Measurements from ENCODE around the gene BOC. TPM values are rescaled to one million over a fixed set of nuclear protein-coding genes. Genes with fewer than 3 reads are reported as not detected.

Gene BOC
- total RNA-seq, 1 experiment from 2014 or later = 0.73 TPM

DNA sequence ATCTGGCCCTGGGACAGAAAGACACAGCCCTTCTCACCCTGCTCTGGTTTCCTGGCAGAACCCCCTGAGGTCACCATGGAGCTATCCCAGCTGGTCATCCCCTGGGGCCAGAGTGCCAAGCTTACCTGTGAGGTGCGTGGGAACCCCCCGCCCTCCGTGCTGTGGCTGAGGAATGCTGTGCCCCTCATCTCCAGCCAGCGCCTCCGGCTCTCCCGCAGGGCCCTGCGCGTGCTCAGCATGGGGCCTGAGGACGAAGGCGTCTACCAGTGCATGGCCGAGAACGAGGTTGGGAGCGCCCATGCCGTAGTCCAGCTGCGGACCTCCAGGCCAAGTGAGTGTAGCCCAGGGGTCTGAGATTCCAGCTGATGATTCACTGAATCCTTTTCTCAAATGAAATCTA, 61.7 kb downstream of the BOC start:
- Mint-ChIP-seq H3K27me3 (ENCODE audit: insufficient read depth, unreplicated experiment) (peaks cover 5% of the 10 kb centered on the region), H3K36me3 (ENCODE audit: insufficient read depth, unreplicated experiment) (no peaks in the 10 kb centered on the region), H3K9me3 (ENCODE audit: unreplicated experiment) (no peaks in the 10 kb centered on the region), H3K4me1 (ENCODE audit: low read depth, unreplicated experiment) (no peaks in the 10 kb centered on the region), H3K27ac (ENCODE audit: unreplicated experiment) (no peak overlapping the region), H3K4me3 (ENCODE audit: unreplicated experiment) (no peak overlapping the region)
- ChIA-PET POLR2A (no interaction called here), CTCF (interaction anchor here (0.9 kb wide), 1 partner anchor 15 kb away, joined by 3 read pairs; no protein-coding TSS in a partner anchor)
- DNase-seq = no peak
- no peaks in the 10 kb centered on the region for H3K36me3 ChIP-seq (ENCODE audit: control insufficient read depth, insufficient read depth, low read length)
- BruUV-seq (replicated peaks) = no TSS peak
- intact Hi-C loops (cut with micrococcal nuclease; ENCODE audit: unreplicated experiment) = no loop called here
- no peaks in the 10 kb centered on the region for H3K27me3 ChIP-seq (replicated peaks; ENCODE audit: control insufficient read depth, insufficient read depth, low read length)
- TF ChIP-seq, protein P1, sequence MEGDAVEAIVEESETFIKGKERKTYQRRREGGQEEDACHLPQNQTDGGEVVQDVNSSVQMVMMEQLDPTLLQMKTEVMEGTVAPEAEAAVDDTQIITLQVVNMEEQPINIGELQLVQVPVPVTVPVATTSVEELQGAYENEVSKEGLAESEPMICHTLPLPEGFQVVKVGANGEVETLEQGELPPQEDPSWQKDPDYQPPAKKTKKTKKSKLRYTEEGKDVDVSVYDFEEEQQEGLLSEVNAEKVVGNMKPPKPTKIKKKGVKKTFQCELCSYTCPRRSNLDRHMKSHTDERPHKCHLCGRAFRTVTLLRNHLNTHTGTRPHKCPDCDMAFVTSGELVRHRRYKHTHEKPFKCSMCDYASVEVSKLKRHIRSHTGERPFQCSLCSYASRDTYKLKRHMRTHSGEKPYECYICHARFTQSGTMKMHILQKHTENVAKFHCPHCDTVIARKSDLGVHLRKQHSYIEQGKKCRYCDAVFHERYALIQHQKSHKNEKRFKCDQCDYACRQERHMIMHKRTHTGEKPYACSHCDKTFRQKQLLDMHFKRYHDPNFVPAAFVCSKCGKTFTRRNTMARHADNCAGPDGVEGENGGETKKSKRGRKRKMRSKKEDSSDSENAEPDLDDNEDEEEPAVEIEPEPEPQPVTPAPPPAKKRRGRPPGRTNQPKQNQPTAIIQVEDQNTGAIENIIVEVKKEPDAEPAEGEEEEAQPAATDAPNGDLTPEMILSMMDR (IDR thresholded peaks at IDR 0.05; ENCODE audit: insufficient read depth in 1 of 2, low read depth in 1 of 2, low read length in 1 of 2, severe bottlenecking in 1 of 2, unreplicated experiment in 1 of 2) = no peak
- H3K9me3 ChIP-seq = no peaks in the 10 kb centered on the region
- H3K4me1 ChIP-seq = no peaks in the 10 kb centered on the region
- no peak overlapping the region for H3K4me3 ChIP-seq (ENCODE audit: low read depth, low read length)

DNA sequence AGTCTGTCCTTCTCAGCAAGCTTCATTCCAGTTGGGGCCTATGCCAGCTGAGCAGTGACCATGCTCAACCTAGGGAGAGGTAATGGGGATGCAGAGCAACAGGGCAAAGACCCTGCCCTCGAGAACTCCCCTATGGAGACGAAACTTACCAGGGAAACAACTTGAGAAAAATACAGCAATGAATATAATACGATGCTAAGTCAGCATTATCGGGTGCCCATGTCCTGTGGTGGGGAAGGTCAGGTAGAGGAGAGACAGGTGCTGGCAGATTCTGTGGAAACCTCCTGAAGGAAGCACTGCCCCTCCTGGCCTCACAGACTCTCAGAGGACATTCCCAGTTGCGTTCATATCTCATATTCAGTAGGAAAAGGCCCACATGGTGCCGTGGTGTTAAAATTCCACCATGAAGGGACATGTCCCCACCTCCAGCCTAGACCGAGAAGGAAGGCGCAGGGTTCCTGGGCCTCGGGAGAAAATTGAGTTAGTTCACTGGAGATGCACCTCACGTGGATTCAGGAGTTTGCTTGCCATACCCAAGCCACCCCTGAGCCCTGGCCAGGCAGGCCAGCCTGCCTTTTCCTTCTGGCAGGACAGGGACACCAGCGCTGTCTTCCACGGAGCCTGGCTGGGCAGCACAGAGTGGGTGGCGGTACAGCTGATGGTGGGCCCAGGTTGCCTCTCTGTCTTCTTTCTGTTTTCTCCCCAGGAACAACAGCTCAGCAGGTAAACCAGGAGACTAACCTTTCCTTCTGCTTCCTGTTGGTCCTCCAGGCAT, 62.4 kb downstream of the BOC start:
- no peak overlapping the region for H3K27ac Mint-ChIP-seq (ENCODE audit: unreplicated experiment)
- H3K4me3 Mint-ChIP-seq (ENCODE audit: unreplicated experiment) = no peak overlapping the region

DNA sequence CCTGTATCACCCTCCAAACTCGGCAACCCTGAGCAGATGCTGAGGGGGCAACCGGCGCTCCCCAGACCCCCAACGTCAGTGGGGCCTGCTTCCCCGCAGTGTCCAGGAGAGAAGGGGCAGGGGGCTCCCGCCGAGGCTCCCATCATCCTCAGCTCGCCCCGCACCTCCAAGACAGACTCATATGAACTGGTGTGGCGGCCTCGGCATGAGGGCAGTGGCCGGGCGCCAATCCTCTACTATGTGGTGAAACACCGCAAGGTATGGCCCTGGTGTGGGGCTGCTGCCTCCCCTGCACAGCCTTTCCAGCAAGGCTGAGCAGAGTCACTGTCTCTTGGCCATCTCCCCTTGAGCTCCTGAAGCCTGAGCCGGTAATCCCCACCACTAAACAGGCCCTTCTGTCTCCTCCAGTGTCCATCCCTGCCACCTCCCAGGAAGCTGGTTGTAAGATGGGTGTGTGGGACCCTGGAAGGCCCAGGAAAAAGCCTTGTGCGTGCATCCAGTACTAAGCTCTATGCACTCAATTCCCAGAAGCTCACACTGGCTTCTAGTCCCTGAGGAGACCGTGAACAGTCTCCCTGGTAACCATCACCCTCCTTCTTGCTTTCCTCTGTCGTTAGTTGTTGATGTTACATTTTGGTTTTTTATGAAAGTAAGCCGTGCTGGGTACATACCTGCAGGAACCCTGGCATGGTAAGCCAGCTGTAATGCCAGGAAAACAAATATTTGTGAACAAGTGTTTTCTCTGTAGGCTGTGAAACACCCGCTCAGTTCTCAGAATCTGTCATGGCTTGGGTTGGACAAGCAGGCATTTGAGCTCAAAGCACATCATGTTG, 63.3 kb downstream of the BOC start:
- H3K36me3 Mint-ChIP-seq (ENCODE audit: insufficient read depth, unreplicated experiment) = no peaks in the 10 kb centered on the region
- Histone ChIP-seq H3K4me1 (no peaks in the 10 kb centered on the region), H3K9me3 (no peaks in the 10 kb centered on the region), H3K36me3 (ENCODE audit: control insufficient read depth, insufficient read depth, low read length) (no peaks in the 10 kb centered on the region), H3K4me3 (ENCODE audit: low read depth, low read length) (no peak overlapping the region), H3K27me3 (replicated peaks; ENCODE audit: control insufficient read depth, insufficient read depth, low read length) (no peaks in the 10 kb centered on the region)
- BruUV-seq (replicated peaks) = no TSS peak
- TF ChIP-seq, protein P1 (IDR thresholded peaks at IDR 0.05; ENCODE audit: insufficient read depth in 1 of 2, low read depth in 1 of 2, low read length in 1 of 2, severe bottlenecking in 1 of 2, unreplicated experiment in 1 of 2) = no peak
- intact Hi-C loops (cut with micrococcal nuclease; ENCODE audit: unreplicated experiment) = no loop called here
- CTCF ChIA-PET = no interaction called here
- no peaks in the 10 kb centered on the region for H3K27me3 Mint-ChIP-seq (ENCODE audit: insufficient read depth, unreplicated experiment)
- H3K4me3 Mint-ChIP-seq (ENCODE audit: unreplicated experiment) = no peak overlapping the region
- no peaks in the 10 kb centered on the region for H3K9me3 Mint-ChIP-seq (ENCODE audit: unreplicated experiment)
- H3K4me1 Mint-ChIP-seq (ENCODE audit: low read depth, unreplicated experiment) = no peaks in the 10 kb centered on the region
- DNase-seq = no peak
- no peak overlapping the region for H3K27ac Mint-ChIP-seq (ENCODE audit: unreplicated experiment)
- POLR2A ChIA-PET = no interaction called here

More for the DNA sequence above, 62.4 kb downstream of the BOC start:
- ChIA-PET POLR2A (no interaction called here), CTCF (interaction anchor here (0.9 kb wide), 1 partner anchor 14 kb away, joined by 3 read pairs; no protein-coding TSS in a partner anchor)
- Mint-ChIP-seq H3K9me3 (ENCODE audit: unreplicated experiment) (no peaks in the 10 kb centered on the region), H3K4me1 (ENCODE audit: low read depth, unreplicated experiment) (no peaks in the 10 kb centered on the region), H3K27me3 (ENCODE audit: insufficient read depth, unreplicated experiment) (no peaks in the 10 kb centered on the region), H3K36me3 (ENCODE audit: insufficient read depth, unreplicated experiment) (no peaks in the 10 kb centered on the region)
- Histone ChIP-seq H3K27me3 (replicated peaks; ENCODE audit: control insufficient read depth, insufficient read depth, low read length) (no peaks in the 10 kb centered on the region), H3K36me3 (ENCODE audit: control insufficient read depth, insufficient read depth, low read length) (no peaks in the 10 kb centered on the region), H3K9me3 (no peaks in the 10 kb centered on the region), H3K4me3 (ENCODE audit: low read depth, low read length) (no peak overlapping the region), H3K4me1 (no peaks in the 10 kb centered on the region)
- DNase-seq = no peak
- TF ChIP-seq, protein P1 (IDR thresholded peaks at IDR 0.05; ENCODE audit: insufficient read depth in 1 of 2, low read depth in 1 of 2, low read length in 1 of 2, severe bottlenecking in 1 of 2, unreplicated experiment in 1 of 2) = no peak
- intact Hi-C loops (cut with micrococcal nuclease; ENCODE audit: unreplicated experiment) = no loop called here
- BruUV-seq (replicated peaks) = no TSS peak
